Mesendoderm (in vitro differentiated cells): Measurements from ENCODE around the gene DPM1.

ENCODE experiments used
- DNase-seq: peaks from one replicate; pipeline ENCODE4 v3.0.0; 2013
- H2AK5ac ChIP-seq: 2 replicates; pipeline ENCODE4 v1.6.1; 2013; ENCODE audit warnings: low read length, inconsistent platforms
- H2BK120ac ChIP-seq: 2 replicates; pipeline ENCODE4 v1.6.1; 2013; ENCODE audit warnings: low read depth, mild to moderate bottlenecking, low read length, moderate library complexity, mixed read lengths
- H2BK15ac ChIP-seq: replicated peaks from 2 replicates; pipeline ENCODE4 v1.6.1; 2013; ENCODE audit warnings: low read depth, mild to moderate bottlenecking, moderate library complexity
- H2BK5ac ChIP-seq: 2 replicates; pipeline ENCODE4 v1.6.1; 2013; ENCODE audit warnings: low read length, inconsistent platforms
- H3K18ac ChIP-seq: 2 replicates; pipeline ENCODE4 v1.6.1; 2013; ENCODE audit warnings: mild to moderate bottlenecking, low read length, mixed read lengths
- H3K23ac ChIP-seq: one replicate; pipeline ENCODE4 v1.6.1; 2013; ENCODE audit warnings: low read length
- H3K27ac ChIP-seq: 2 replicates; pipeline ENCODE4 v1.5.1; 2013; ENCODE audit warnings: low read depth, mild to moderate bottlenecking, inconsistent platforms, low read length, moderate library complexity
- H3K27me3 ChIP-seq: 2 replicates; pipeline ENCODE4 v1.6.1; 2013; ENCODE audit warnings: low read length, control low read depth, mild to moderate bottlenecking, inconsistent platforms; ENCODE audit not compliant: insufficient read depth, poor library complexity
- H3K36me3 ChIP-seq: 2 replicates; pipeline ENCODE4 v1.6.1; 2013; ENCODE audit warnings: low read length, inconsistent platforms; ENCODE audit not compliant: control insufficient read depth, insufficient read depth
- H3K4ac ChIP-seq: one replicate; pipeline ENCODE4 v1.6.1; 2013; ENCODE audit warnings: low read depth, mild to moderate bottlenecking, low read length, moderate library complexity
- H3K4me1 ChIP-seq: 2 replicates; pipeline ENCODE4 v1.6.1; 2013; ENCODE audit warnings: low read depth, low read length, inconsistent platforms; ENCODE audit not compliant: control insufficient read depth
- H3K4me2 ChIP-seq: 2 replicates; pipeline ENCODE4 v1.6.1; 2013; ENCODE audit warnings: low read length
- H3K4me3 ChIP-seq: 2 replicates; pipeline ENCODE4 v1.5.1; 2013; ENCODE audit warnings: mild to moderate bottlenecking, low read length
- H3K56ac ChIP-seq: one replicate; pipeline ENCODE4 v1.6.1; 2013; ENCODE audit warnings: low read length
- H3K79me1 ChIP-seq: 2 replicates; pipeline ENCODE4 v1.6.1; 2013; ENCODE audit warnings: low read length, inconsistent platforms
- H3K79me2 ChIP-seq: 2 replicates; pipeline ENCODE4 v1.6.1; 2013; ENCODE audit warnings: mild to moderate bottlenecking, low read length; ENCODE audit not compliant: control insufficient read depth, insufficient read depth
- H3K9ac ChIP-seq: 2 replicates; pipeline ENCODE4 v1.6.1; 2013; ENCODE audit warnings: low read length, inconsistent platforms
- H4K5ac ChIP-seq: one replicate; pipeline ENCODE4 v1.6.1; 2013; ENCODE audit warnings: low read length
- H4K8ac ChIP-seq: one replicate; pipeline ENCODE4 v1.6.1; 2013; ENCODE audit warnings: low read depth, mild to moderate bottlenecking, control low read depth, low read length, moderate library complexity
- WGBS: extraction: QIAGEN DNeasy Blood & Tissue Kit; methylation state at CpG from one replicate; pipeline ENCODE4 v1.1.7; 2013; ENCODE audit warnings: low lambda C conversion rate, missing lambda C conversion rate; ENCODE audit not compliant: insufficient coverage; ENCODE audit errors: extremely low coverage; 5-methylcytosine and 5-hydroxymethylcytosine counted together

The DPM1 gene

DNA sequence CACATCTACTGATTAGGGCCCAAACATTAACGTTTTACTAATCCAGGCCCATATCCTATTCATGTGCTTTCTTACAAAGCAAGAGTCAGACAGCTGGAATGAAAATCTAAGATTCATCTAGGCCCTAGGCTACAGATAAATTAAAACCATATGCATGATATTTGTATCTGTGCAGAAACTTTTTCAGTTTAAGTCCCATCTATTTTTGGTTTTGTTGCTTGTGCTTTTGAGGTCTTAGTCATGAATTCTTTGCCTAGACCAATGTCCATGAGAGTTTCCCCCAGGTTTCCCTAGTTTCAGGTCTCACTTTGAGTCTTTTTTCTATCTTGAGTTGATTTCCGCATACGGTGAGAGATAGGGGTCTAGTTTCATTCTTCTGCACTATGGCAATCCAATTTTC, 47.3 kb downstream of the DPM1 start:
- Histone ChIP-seq H2AK5ac (no peak overlapping the region), H3K4ac (no peak overlapping the region), H3K4me2 (no peak overlapping the region), H3K36me3 (peaks cover 2% of the 10 kb centered on the region), H4K8ac (no peak overlapping the region), H3K27ac (no peak overlapping the region), H3K23ac (no peak overlapping the region), H2BK5ac (no peak overlapping the region), H3K27me3 (no peaks in the 10 kb centered on the region), H3K4me3 (no peak overlapping the region), H3K56ac (no peak overlapping the region), H2BK15ac (no peak overlapping the region), H3K79me1 (peaks cover 6% of the 10 kb centered on the region), H3K79me2 (peaks cover 89% of the 10 kb centered on the region), H3K18ac (no peak overlapping the region), H3K4me1 (peaks cover 3% of the 10 kb centered on the region), H4K5ac (no peak overlapping the region), H3K9ac (no peak overlapping the region), H2BK120ac (no peak overlapping the region)
- no CpG with 5 or more reads among the region's 3 CpGs for WGBS
- no peak for DNase-seq

DNA sequence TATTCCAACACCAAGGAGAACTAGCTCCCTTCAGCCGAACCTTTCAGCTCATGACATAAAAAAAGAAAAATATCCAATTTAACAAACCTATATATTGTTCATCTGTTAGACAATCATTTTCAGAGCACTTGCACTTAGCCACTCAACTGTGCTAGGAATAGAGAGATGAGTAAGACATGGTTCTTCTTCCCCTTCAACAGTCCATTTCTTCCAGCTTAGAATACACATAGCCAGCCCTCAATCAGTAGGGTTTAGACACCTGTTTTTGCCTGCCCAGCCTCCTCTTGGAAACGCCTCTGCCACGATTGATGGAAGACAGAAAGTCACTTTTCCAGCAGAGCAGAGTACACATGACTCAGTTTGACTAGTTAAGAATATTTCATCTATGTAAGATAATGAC, 48.9 kb downstream of the DPM1 start:
- no peak for DNase-seq
- Histone ChIP-seq H3K27ac (no peak overlapping the region), H2BK120ac (no peak overlapping the region), H3K4me2 (no peak overlapping the region), H3K36me3 (no peaks in the 10 kb centered on the region), H2BK15ac (no peak overlapping the region), H3K4me3 (no peak overlapping the region), H2BK5ac (no peak overlapping the region), H3K4me1 (peaks cover 3% of the 10 kb centered on the region), H4K5ac (no peak overlapping the region), H4K8ac (no peak overlapping the region), H3K79me2 (peaks cover 86% of the 10 kb centered on the region), H2AK5ac (no peak overlapping the region), H3K18ac (no peak overlapping the region), H3K23ac (no peak overlapping the region), H3K56ac (no peak overlapping the region), H3K79me1 (peaks cover 5% of the 10 kb centered on the region), H3K9ac (no peak overlapping the region), H3K4ac (no peak overlapping the region), H3K27me3 (no peaks in the 10 kb centered on the region)
- WGBS = no CpG with 5 or more reads among the region's 3 CpGs

DNA sequence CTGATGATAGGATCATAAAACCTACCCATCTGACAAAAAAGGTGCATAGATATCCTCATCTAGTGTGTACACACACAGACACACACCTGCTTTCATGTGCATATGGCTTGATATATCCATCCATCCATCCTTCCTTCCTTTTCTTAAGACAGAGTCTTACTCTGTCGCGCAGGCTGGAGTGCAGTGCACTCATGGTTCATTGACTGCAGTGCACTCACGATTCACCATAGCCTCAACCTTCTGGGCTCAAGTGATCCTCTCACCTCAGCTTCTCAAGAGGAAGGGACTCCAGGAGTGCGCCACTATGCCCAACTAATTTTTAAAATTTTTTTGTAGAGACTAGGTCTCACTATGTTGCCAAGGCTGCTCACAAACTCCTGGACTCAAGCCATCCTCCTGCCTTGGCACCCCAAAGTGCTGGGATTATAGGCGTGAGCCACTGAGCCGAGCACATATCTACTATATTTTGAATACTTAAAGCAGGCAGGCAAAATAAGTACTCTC, 54.2 kb downstream of the DPM1 start:
- H3K56ac ChIP-seq = no peak overlapping the region
- H3K4me3 ChIP-seq = no peak overlapping the region
- no peak overlapping the region for H2BK5ac ChIP-seq
- DNase-seq = no peak
- H3K4me2 ChIP-seq = no peak overlapping the region
- H3K4me1 ChIP-seq = no peaks in the 10 kb centered on the region
- H3K4ac ChIP-seq = no peak overlapping the region
- peaks cover 9% of the 10 kb centered on the region for H3K79me1 ChIP-seq
- H2AK5ac ChIP-seq = no peak overlapping the region
- no peak overlapping the region for H4K8ac ChIP-seq
- no peak overlapping the region for H3K18ac ChIP-seq
- H3K36me3 ChIP-seq = peaks cover 5% of the 10 kb centered on the region
- no peak overlapping the region for H3K9ac ChIP-seq
- H3K23ac ChIP-seq = no peak overlapping the region
- peaks cover 74% of the 10 kb centered on the region for H3K79me2 ChIP-seq
- H3K27ac ChIP-seq = no peak overlapping the region
- no peak overlapping the region for H2BK15ac ChIP-seq
- WGBS = no CpG with 5 or more reads among the region's 6 CpGs
- H3K27me3 ChIP-seq = no peaks in the 10 kb centered on the region
- no peak overlapping the region for H4K5ac ChIP-seq
- no peak overlapping the region for H2BK120ac ChIP-seq

DNA sequence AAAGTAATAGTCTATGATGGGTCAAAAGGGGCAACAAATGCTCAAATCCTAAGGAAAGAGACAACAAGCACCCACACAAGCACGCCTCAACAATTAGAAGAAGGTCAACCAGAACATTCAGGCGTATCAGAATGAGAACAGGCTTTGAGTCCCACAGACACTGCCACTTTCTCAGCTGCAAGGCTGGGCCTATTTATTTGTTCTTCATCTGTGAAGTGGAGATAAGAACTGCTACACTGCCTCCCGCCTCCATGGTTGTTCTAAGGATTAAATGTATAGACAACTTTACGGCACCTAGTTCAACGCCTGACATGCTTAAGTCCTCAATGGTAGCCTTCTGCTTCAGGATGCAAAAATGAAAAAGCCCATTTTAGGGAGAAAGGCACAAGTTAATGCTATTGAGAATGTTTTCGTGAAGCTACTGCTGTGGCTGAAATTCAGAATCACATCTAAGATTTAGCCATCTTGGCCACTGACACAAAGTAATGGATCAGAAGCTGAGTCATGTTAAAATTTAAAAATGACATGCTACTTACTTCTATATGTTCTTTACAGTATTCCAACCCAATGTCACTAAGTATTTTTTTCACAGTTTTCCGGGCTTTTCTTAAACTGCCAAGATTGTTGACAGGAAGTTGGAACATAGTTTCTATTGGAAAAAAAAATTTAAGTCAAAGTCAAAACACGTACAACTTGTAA, 54.8 kb downstream of the DPM1 start:
- H3K18ac ChIP-seq = no peak overlapping the region
- H4K8ac ChIP-seq = no peak overlapping the region
- H3K27me3 ChIP-seq = no peaks in the 10 kb centered on the region
- H3K4me1 ChIP-seq = no peaks in the 10 kb centered on the region
- H2BK15ac ChIP-seq = no peak overlapping the region
- no CpG with 5 or more reads among the region's 8 CpGs for WGBS
- H3K79me1 ChIP-seq = peaks cover 10% of the 10 kb centered on the region
- H3K27ac ChIP-seq = no peak overlapping the region
- H2AK5ac ChIP-seq = no peak overlapping the region
- H3K23ac ChIP-seq = no peak overlapping the region
- peaks cover 6% of the 10 kb centered on the region for H3K36me3 ChIP-seq
- H3K4me3 ChIP-seq = no peak overlapping the region
- H2BK5ac ChIP-seq = no peak overlapping the region
- no peak for DNase-seq
- H3K9ac ChIP-seq = no peak overlapping the region
- H3K4ac ChIP-seq = no peak overlapping the region
- no peak overlapping the region for H3K56ac ChIP-seq
- H4K5ac ChIP-seq = no peak overlapping the region
- H3K4me2 ChIP-seq = no peak overlapping the region
- peaks cover 69% of the 10 kb centered on the region for H3K79me2 ChIP-seq
- no peak overlapping the region for H2BK120ac ChIP-seq

DNA sequence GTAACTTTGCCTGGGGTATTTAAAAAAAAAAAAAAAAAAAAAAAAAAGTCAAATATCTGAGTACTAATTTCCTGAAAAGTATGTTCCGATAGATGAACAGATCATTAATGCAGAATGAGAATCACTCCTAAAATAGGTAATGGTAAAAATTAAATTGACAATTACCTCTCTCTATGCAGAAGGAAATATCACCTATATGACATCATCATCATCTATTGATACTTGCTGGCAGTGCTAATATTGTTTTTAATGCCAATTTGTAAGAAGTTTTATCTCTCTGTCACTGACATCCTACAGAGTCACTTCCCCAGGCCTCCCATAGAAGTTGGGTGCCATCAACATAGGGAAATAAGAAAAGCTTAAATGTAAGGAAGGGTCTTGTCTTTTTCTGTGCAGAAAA, 57.0 kb downstream of the DPM1 start:
- H2BK15ac ChIP-seq = no peak overlapping the region
- no peak overlapping the region for H3K4me3 ChIP-seq
- no peak overlapping the region for H3K56ac ChIP-seq
- H4K5ac ChIP-seq = no peak overlapping the region
- no peak overlapping the region for H3K9ac ChIP-seq
- H3K79me1 ChIP-seq = peaks cover 19% of the 10 kb centered on the region
- no peak overlapping the region for H4K8ac ChIP-seq
- H3K27ac ChIP-seq = no peak overlapping the region
- DNase-seq = no peak
- H3K36me3 ChIP-seq = peaks cover 7% of the 10 kb centered on the region
- H3K27me3 ChIP-seq = no peaks in the 10 kb centered on the region
- no peak overlapping the region for H2AK5ac ChIP-seq
- no peak overlapping the region for H2BK120ac ChIP-seq
- H3K4me1 ChIP-seq = no peaks in the 10 kb centered on the region
- peaks cover 57% of the 10 kb centered on the region for H3K79me2 ChIP-seq
- no peak overlapping the region for H3K23ac ChIP-seq
- H3K4me2 ChIP-seq = no peak overlapping the region
- no CpG with 5 or more reads among the region's 1 CpG for whole genome bisulfite sequencing
- H2BK5ac ChIP-seq = no peak overlapping the region
- no peak overlapping the region for H3K18ac ChIP-seq
- H3K4ac ChIP-seq = no peak overlapping the region

DNA sequence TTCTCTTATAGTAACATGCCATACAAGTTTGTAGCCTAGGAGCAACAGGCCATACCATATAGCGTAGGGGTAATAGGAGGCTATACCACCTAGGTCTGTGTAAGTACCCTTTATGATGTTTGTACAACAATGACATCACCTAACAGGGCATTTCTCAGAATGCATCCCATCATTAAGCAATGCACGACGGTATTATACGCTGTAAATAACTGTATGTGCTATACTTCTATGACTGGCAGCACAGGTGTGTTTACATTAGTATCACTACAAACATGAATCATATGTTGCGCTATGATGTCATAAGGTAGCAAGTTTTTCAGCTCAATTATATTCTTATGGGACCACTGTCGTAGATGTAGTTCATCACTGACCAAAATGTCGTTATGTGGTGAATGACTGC, 58.1 kb downstream of the DPM1 start:
- no peak overlapping the region for H3K4me3 ChIP-seq
- no peak overlapping the region for H3K18ac ChIP-seq
- peaks cover 48% of the 10 kb centered on the region for H3K79me2 ChIP-seq
- no peak overlapping the region for H2BK5ac ChIP-seq
- no peak overlapping the region for H3K9ac ChIP-seq
- H3K56ac ChIP-seq = no peak overlapping the region
- no peak overlapping the region for H3K4me2 ChIP-seq
- peaks cover 7% of the 10 kb centered on the region for H3K36me3 ChIP-seq
- no peak overlapping the region for H4K8ac ChIP-seq
- no peak overlapping the region for H2AK5ac ChIP-seq
- no peaks in the 10 kb centered on the region for H3K4me1 ChIP-seq
- WGBS = no CpG with 5 or more reads among the region's 7 CpGs
- peaks cover 20% of the 10 kb centered on the region for H3K79me1 ChIP-seq
- no peak overlapping the region for H4K5ac ChIP-seq
- DNase-seq = no peak
- H3K23ac ChIP-seq = no peak overlapping the region
- no peak overlapping the region for H3K27ac ChIP-seq
- no peak overlapping the region for H2BK15ac ChIP-seq
- H3K4ac ChIP-seq = no peak overlapping the region
- no peaks in the 10 kb centered on the region for H3K27me3 ChIP-seq
- H2BK120ac ChIP-seq = no peak overlapping the region
